Stimulated activated CD8-positive, alpha-beta memory T cell treated with anti-CD3 and anti-CD28 coated beads, Interleukin-7, amount 100 ng/mL, for 24 hours (primary cell): ENCODE measurements around the gene RNF34.

Source experiments
- DNase-seq: peaks from one replicate; pipeline ENCODE4 v3.0.0-alpha.2; 2020; ENCODE audit warnings: low read depth

Gene RNF34

DNA sequence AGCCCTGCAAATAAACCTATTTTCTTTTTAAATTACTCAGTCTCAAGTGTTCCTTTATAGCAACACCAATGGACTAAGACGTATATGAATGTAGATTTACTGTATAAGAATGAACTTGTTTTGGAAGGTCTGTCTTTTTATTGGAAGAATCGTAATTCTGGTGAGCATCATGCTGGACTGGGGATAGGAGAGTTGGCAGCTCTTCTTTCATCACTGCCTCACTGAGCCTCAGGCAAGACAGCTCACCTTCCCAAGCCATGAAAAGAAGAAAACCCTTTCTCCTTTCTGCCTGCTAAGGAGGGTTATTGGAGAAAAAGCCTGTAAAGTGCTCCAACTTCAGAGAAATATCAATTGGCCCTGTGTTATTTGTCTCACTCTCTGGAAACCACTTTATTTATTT is 9.1 kb upstream of the RNF34 start:
- no peak for DNase-seq

DNA sequence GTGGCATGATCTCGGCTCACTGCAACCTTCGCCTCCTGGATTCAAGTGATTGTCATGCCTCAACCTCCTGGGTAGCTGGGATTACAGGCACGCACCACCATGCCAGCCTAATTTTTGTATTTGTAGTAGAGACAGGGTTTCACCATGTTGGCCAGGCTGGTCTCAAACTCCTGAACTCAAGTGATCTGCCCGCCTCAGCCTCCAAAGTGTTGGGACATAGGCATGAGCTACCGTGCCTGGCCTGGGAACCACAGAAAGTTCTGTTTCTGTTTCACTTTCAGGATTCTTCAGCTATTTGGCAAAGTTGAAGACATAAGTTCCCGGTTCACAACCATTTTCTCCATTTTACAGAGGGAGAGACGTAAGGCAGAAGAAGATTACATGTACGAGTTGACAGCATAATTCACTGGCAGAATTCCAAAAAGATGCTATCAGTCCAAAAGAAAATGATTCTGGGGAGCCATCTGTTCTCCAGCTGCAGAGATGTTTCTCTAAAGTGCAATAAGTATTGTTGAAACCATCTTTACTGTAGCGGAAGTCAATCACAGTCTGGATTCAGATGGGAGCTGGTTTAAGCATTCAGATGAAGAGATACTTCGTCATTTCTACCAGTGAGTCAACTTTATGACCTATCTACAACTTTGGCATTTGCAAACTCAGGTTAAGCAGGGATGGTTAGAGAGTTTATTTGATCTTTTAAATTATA is 8.1 kb upstream of the RNF34 start:
- DNase-seq = peak; percentile 5

DNA sequence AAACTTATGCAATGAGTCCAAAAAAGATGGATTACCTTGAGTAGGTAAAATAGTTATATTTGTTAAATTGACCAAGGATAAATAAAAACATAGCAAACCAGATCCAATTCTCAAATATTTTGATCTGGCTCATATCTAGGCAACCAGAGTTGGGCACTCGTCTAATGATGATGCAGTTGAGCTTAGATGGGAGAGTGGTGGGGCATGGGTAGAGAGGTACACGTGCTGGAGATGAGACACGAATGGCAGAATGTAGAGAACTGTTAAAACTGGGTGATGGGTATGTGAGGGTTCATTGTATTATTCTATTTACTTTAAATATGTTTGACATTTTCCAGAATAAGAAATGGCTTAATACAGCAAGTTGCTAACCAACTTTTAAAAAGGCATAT is 7.6 kb upstream of the RNF34 start:
- DNase-seq = no peak

DNA sequence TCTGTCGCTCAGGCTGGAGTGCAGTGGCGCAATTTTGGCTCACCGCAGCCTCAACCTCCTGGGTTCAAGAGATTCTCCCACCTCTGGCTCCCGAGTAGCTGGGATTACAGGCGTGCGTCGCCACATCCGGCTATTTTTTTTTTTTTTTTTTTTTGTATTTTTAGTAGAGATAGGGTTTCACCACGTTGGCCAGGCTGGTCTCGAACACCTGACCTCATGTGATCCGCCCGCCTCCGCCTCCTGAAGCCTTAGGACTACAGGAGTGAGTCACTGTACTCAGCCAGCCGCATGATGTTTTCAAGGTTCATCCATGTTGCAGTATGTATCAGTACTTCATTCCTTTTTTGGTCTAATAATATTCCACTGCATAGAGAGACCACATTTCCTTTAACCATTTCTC is 2.4 kb upstream of the RNF34 start:
- DNase-seq = no peak

DNA sequence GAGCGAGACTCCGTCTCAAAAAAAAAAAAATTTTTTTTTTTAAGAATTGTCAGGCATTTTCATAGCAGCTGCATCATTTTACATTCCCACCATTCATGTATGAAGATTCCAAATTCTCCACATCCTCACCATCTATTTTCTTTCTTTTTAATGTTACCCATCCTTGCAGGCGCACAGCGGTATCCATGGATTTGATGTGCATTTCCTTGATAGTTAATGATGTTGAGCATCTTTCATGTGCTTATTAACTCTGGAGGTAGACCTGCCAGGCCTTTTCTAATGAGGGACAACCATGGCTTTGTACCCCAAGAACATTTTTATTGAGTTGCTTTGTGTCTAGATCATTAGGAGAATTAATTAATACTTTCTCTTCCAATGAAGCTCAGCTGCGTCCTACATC is 1.6 kb upstream of the RNF34 start:
- no peak for DNase-seq

DNA sequence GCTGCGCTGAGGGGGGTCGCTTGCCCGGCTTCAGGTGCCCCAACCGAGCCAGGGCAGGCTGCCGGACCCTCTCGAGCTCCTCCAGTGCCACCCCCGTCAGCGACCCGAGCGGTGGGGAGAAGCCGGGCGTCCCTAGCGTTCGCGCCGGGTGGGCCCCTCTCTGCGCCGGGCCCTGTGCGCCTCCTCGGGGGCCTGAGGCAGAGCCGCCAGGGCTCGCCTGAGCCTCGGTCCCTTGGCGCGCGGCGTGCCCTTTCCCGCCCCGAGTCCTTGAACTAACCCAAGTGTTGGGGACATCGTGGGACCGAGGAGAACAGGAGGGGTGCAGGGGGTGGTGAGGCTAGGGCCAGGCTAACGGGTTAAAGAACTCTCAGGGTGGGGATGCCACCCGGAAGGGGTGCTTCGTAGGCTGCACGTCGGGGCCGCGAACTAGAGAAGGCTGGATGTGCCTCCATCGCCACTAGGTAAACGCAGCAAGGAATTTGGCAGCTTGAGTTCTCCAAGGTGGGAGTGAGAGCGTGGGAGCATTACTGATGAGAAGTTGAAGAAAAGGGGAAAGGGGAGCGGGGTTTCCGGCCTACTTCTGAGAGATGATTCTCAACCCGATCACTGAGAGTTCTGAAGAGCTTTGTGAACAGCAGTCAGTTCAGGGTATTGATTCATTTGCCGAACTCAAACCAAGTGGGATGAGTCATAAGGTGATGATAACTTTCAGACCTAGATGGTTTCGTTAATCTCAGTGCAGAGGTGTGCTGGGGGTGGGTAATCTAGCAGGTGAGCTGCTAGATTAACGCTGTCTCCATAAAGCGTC is 618 bp downstream of the RNF34 start:
- DNase-seq = peak; percentile 18

DNA sequence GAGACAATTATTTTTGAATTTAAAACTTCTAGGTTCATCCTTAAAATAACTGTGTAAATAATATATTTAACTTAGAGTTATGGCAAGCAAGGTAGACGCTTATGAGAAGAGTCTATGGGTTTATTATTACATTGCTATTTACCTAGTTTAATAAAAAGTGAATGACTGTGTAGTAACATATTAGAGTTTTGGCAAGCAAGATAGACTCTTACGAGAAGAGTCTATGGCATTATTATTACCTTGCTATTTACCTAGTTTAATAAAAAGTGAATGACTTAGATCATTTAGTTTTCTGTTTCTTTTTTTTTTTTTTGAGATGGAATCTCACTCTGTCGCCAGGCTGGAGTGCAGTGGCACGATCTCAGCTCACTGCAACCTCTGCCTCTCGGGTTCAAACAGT is 3.8 kb downstream of the RNF34 start:
- no peak for DNase-seq

DNA sequence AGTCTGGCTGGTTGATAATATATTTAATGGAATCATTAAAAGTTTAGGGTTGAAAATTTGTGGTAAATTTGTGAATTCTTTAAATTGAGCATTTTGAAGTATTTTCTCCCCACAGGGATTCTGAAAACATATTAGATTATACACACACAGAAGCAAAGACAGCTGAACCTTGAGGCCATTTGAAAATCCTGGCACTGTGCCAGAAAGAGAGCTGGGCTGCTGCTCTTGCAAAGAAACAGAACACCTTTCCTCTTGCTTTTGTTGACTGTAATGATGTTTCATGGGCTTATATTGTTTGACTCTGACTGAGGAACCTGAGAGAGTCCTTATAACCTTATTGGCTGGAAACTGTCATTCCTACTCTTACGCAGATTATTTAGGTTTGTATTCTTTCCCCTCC is 4.8 kb downstream of the RNF34 start:
- no peak for DNase-seq

DNA sequence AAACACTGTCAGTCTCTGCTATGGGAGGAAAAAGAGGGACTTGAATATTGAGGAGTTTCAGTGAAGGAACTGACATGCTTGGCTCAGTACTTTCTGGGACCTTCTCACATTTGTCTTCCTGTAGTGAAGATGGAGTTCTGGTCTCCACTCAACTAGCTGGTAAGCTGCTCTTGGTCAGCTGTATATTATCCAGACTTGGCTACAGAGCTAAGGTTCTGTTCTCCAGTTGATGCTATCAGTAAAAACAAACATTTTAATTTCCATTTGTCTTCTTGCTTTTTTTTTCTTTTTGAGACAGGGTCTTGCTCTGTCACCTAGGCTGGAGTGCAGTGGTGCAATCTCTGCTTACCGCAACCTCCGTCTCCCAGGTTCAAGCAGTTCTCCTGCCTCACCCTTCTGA is 5.3 kb downstream of the RNF34 start:
- DNase-seq = no peak

DNA sequence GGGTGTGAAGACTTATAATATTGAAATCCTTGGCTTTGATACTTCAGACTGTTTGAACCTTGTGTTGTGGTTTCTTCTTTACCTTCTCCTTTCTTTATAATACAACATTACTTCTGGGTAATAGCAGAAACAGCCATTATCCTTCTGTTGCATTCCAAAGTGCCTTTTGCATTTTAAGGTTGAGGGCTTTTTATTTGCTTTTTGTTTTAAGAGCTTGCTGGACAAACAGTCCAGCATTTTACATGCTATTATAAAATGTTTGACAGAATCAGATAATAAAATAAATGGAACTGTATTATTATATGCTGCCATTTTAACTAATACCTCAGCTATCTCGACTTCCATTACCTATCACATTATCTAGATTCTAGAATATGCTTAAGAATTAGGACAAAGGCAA is 14.0 kb downstream of the RNF34 start:
- no peak for DNase-seq

DNA sequence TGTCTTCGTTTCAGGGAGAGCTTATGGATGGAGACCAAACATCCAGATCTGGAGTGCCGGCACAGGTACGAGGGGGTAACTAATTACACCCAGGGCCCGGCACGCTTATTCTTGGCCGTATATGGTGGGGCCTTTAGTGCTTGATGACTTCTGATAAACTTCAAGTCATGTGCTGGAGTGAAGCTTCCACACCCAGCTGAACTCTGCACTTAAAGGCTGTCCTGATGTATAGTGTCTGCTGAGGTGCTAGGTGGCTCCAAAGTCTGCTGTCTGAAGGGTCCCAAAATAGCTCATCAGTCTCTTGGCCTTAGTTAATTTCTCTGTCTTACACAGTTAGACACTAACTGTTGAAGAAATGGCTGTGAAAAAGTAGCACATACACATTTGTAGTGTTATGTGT is 17.9 kb downstream of the RNF34 start:
- no peak for DNase-seq

DNA sequence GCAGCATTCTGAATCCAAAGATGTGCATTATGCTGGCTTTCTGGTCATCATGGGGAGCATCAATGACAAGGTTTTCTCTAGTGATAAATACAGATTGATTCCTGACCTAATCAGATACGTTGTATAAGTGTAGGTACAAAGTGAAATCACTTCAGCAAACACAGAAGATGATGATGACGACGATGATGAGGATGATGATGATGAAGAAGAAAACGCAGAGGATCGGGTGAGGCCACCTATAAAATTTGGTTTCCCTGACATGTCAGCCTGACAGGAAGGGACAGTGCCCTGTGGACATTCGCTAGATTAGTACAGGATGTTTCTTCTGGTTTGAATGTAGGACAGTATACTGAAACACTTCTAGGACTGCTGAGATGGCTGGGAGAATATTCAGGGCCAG is 20.2 kb downstream of the RNF34 start:
- no peak for DNase-seq

DNA sequence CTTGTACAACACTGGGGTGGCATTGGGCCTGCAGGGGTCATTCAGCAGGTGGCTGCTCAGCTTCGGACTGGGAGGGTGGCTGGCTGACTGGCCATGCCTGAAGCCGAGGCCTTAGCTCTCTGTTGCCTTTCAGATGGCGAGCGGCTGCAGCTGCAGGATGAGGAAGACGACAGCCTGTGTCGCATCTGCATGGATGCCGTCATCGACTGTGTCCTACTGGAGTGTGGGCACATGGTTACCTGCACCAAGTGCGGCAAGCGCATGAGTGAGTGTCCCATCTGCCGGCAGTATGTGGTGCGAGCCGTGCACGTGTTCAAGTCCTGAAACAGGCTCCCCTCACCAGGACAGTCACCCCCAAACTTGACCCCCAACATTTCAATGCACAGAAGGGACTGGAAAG is 23.3 kb downstream of the RNF34 start:
- no peak for DNase-seq

DNA sequence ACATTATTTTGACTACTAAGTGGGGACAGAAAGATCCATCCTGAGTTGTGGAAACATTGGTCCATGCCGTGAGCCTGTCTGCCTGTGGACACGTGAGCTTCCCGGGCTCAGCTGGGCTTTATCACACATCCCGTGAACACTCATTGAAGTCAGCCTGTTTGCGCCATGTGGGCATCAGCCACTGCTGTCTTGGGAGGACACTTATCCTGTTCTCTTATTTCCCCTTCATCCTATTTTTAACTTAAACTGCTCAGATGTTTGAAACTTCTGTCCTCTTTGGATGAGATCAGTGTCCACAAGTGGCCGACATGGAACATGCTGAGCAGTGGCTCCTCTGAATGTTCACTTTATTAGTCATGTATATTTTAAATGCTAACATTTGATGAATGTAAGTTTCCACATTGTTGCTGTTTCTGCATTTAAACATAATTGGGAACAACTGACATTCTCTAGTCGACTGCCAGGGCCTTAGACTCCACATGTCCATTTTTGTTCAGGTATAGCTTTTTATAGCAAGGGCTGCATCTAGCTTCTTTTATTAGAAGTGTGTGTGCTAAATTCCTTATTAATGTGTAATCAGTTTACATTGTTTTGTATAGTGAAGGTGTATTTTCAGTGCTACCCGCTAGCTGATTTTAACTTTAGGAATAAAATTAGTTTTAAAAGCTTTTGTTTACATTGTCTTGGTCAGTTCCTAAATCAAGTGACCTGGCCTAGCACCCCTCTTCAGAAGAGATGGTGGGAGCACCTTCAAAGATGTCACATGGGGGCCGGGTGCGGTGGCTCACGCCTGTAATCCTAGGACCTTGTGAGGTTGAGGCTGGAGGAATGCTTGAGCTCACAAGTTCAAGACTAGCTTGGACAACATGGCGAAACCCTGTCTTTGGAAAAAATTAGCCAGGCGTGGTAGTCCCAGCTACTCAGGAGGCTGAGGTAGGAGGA is 24.0 kb downstream of the RNF34 start:
- no peak for DNase-seq

DNA sequence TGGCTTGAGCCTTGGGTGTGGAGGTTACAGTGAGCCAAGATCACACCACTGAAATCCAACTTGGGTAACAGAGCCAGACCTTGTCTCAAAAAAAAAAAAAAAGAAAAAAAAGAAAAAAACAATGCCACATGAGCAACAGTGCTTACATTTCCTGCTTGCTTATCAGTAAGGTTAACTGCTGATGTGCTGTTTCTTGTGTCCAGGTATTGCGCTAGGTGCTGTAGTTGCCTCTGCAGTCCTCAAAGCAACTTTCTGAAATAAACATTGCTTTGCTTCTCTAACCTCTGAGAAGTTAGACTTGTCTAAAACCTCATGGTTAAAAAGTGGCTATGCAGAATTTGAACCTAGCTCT is 24.7 kb downstream of the RNF34 start:
- DNase-seq = no peak

DNA sequence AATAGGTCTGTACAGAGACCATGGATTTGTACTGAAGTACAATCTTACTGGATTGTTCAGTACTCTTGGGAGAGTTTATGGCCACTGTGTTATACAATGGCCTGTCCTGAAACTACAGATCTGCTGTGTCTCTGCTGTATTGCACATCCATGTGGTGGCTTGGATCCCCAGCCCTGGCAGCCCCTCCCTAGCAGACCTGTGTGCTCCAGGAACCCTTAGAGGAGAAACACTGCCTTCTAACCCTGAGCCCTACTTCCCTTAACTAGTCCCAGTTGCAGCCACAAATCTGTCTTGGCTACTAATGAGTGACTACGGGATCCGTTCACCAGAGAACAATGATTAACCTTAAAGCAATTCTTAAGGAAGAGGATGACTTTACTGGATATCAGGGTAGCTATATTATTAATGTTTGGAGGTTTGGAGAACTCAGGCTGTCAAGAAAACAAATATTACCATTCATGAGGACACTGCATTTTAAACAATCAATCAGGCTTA is 27.7 kb downstream of the RNF34 start:
- DNase-seq = no peak

DNA sequence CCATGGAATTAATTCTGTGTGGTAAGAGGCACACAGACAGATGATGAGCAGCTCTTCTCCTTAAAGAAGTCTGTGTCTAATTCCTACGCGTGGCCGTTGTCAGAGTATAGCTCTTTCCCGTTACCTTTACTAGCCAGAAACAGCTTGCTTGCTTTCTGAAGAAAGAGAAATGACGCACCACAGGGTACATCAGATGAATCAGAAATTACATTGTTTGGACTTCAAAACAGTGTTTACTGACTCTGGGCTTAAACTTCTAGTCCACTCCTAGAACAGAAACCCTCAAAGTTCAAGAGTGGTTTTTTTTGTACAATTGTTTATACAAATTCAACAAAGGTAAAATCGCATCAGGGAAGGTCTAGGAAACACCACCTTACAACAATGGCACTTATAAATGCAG is 29.0 kb downstream of the RNF34 start:
- no peak for DNase-seq

DNA sequence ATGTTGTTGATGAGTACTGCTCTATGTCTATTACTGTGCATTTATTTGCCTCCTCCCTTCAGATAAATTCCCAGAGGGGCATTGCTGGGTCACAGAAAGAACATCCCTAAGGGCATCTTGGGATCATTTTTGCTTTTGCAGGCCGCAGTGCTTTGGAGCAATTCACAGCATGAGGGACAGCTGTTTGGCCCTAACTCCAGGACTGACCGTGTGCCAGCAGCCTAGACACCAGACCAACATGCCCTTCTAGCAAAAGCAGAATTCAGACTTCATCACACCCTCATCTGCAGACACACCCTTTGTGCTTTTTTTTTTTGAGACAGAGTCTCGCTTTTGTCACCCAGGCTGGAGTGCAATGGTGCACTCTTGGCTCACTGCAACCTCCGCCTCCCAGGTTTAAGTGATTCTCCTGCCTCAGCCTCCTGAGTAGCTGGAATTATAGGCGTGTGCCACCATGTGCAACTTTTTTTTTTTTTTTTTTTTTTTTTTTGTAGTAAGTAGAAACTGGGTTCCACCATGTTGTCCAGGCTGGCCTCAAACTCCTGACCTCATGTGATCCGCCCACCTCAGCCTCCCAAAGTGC is 31.0 kb downstream of the RNF34 start:
- no peak for DNase-seq

DNA sequence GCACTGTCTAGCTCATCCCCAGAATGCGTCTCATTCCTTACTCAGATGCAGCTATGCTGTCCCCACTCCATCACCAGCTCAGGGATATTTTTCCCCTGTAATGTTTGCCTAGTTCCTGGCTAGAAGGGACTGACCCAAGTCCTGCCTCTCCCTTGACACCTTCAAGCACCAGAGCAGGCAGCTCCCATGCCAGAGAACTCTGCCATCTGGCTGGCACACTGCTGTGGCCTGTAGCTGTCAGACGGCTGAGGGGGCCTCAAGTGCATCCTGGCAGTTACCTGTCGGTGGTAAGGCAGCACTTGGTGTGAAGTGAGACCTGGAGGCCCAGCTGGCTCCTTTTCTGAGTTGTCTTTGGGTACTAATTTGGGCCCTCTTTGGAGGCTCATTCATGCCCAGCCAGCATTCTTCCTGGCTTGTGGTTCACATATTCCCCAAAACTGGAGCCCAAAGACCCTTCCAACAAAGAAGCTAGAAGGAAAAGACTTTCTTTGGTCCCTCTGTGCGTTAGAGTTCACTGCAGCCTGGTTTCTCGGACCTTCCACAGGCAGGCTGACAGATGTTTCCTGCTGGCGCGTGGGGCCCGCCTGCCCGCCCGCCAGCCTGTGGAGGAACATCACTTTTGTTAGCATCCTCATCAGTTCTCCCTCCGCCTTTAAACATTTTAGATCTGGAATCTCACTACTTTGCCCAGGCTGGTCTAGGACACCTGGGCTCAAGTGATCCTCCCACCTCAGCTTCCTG is 33.0 kb downstream of the RNF34 start:
- DNase-seq = no peak

DNA sequence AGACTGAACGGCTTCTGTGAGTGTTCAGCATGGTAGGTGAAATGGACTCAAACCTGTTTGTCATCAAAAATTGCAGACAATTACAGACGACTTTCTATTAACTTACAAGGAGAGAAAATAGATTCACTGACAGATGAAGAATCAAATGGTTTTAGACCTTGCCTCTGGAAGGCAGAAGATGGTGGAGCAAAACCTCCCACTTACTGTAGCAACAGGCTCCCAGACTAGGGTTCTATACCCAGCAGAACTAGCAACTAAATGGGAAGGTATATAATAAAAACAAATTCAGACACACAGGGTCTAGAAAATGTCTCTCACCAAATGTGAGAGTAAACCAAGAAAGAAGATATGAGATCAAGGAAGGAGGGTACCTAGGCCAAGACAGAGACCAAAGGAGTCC is 36.8 kb downstream of the RNF34 start:
- DNase-seq = no peak

DNA sequence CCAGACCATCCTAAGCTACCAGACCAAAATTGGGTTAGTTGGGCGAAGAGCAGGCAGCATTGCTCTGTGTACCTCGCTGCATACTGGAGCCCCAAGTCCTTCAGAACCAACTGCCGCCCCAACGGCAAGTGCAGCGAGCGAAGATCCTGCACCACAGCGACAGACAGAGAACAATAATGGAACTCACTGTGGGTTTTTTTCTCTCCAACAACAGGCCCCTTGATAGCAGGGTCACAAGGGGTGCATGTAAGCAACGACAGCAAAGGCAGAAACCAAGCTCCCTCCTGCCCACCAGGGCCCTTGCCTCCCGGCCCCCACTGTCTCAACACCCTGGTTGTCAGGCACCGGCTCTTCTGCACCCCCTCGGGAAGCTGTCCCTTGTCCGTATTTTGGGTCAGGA is 39.0 kb downstream of the RNF34 start:
- no peak for DNase-seq

DNA sequence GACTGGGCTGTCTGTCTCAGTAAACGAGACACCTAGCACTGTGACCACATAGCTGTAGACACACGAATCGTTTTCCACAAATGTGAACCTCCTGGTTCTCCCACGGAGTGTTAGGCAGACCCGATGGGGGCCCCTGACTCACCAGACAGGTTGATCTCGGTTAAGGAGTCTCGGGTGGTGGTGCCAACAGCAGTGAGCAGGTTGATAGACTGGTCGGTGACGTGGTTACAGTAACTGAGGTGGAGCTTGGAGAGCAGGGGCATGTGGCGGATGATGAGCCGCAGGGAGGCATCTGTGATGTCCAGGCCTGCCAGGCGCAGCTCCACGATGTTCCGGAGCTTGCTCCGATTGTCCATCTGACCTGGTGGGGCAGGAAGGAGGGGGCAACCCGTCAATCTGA is 39.8 kb downstream of the RNF34 start:
- DNase-seq = no peak
